ENCODE results near the gene NUTM2A.
"Not testable (repeated sequence)": the region's sequence is repeated elsewhere in the genome, so short reads cannot be mapped to it uniquely, and the experiment has no call there.

NUTM2A gene

DNA sequence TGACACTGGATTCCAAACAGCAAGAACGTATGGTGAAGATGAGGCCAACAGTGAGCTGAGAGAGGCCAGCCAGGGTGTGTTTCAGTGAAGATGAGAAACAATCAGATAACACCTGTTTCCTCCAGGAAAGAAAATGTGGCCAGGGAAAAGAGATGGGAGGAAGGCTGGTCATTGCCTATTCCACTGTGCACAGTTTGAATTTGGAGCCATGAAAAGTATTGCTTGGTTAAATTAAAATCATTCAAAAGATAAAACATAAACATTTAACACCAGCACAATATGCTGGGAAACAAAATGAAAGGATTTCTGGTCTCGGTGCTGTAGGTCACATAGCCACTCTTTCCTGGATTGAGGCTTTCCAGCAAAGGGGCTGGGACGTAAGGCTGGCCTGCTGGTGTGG lies at the start of gene NUTM2A:
NUTM2A (plus strand) TSS at position 301 of the 400 bp plus-strand sequence. CDS start 383 bp downstream, outside the sequence.
- DNase-seq = not testable (repeated sequence)

DNA sequence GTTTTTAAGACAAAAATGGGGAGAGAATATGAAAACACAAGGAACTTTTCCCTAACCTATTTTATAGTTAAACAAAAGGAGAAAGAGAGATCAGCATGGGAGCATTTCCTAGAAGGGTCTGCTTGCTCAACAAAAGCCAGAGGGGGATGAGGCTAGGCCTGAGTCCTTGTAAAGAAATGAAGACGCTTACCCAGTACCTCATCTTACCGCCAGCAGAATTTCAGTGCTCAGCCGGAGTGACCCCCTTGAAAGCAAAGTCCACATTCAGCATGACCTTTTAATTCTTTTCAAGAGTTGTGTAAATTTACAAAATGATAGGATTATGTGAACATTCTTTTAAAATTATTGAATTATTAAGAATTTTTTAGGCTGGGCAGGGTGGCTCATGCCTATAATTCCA lies 47.7 kb upstream of the NUTM2A start:
- not testable (repeated sequence) for DNase-seq

DNA sequence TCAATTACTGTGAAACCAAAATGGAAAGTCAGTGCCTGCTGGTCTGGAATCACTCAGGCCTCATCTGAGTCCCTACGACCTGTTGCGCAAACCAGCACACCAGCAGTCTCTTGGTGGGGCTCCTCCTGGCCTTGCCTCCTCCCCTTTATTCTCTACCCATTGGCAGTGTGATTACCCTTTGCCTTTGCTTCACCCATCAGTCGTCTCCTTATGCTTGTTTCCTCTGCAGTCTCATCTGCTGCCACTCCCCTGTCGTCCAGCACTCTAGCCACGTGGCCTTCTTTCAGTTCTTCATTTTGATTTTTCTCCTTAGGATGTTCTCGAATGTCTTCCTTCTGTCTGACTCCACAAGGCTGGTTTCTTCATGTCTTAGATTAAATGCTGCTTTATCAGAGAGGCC lies 40.8 kb upstream of the NUTM2A start:
- not testable (repeated sequence) for DNase-seq

GRCh38 chr10:87186016-87186415 lies 39.2 kb upstream of the NUTM2A start:
- DNase-seq = not testable (repeated sequence)

DNA sequence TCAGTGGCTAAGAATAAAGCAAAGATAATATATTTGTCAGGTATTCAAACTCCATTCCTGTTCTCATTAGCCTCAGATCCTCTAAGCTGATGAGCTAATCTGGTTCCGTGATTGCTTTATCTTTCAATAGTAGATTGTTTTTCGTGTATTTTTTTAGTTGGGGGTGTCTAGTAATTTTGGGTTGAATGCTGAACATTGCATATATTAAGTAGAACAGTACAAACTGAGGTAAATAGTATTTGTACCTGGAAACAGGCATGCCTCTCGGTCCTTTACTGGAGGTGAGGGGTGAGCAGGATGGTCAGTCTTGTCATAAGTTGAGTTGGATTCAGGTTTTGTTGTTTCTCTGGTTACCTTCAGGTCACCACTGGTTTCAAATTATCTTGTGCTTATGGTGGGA lies 37.7 kb upstream of the NUTM2A start:
- DNase-seq = not testable (repeated sequence)

DNA sequence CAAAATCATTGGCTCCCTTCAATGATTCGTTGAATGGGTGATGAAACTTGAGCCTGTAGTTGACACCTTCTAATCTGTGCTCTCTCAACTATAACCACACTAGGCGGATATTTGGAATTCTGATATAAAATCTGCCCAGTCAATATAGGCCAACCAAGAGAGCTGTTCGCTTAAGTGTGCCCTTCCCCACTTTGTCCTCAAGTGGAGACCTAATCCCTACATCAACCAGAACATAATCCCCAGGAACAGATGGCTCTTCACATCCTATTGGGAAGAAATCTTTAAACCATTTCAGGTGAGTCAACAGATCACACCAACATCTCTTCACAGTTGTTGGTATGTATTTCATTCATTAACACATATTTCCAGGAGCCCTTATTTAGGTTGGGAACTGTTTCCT lies 33.4 kb upstream of the NUTM2A start:
- not testable (repeated sequence) for DNase-seq

- DNase-seq = not testable (repeated sequence)
These were observed 24.3 kb upstream of the NUTM2A start for GRCh38 chr10:87200924-87201323.

DNA sequence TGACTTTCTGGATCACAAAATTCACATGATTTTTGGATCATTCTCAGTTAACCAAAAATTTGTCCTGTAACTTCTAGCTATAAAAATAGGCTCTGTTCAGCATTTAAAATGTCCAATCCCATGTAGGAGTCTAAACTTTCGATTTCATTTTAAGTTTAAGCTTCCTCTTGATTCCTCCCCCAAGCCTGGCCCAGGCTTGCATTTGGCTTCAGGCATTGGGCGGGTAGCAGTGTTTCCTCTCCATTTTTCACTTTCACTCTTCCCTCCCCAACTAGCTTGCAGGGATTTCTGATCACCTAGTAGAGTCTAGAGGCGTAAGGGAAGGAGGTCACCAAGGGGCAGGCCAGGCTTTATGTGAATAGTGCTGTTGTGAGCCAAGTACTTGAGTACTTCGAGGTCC lies 20.4 kb upstream of the NUTM2A start:
- not testable (repeated sequence) for DNase-seq

DNA sequence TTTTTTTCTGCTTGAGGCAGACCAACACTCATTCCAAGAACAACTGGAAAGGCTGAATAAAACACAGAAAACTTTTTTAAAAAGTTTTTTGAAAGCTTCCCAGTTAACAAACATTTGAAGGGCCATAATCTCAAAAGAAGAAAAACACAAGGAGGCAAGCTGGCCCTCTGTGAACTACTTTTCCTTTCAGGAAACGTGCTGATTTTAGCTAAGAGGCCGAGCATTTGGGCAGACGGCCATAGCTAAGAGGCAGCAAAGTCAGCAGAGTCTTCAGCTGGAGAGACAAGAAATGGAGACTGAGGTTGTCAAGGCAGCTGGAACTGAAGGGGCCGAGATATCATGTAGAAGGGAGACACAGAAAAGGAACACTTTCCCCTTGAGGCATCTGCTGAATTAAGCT lies 18.3 kb upstream of the NUTM2A start:
- not testable (repeated sequence) for DNase-seq

DNA sequence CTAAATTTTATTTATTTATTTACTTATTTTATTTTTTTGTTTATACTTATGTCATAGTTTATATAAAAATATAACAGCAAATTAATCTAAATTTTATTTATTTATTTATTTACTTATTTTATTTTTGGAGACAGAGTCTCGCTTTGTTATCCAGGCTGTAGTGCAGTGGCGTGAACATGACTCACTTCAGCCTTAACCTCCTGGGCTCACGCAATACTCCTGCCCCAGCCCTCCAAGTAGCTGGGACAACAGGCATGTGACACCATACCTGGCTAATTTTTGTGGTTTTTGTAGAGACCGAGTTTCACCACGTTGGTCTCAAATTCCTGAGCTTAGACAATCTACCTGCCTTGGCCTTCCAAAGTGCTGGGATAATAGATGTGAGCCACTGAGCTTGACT lies 14.9 kb upstream of the NUTM2A start:
- not testable (repeated sequence) for DNase-seq

DNA sequence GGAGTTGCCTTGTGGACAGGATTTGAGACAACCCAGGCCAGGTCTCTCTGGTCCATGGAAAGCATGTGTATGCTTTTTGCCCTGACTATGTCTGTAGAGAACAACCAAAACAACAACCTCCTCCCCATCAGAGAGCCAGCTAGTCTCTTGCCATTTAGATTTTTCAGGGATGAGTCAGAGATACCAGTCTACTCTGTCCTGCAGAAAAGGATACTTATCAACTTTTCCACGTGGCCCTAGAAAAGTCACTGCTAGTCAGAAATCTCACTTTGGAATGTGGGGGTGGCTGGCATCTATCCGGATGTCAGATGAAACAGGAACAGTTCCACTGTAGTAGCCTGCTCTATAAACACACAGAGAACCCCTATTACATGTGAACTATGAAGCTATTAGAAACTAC lies 13.4 kb upstream of the NUTM2A start:
- DNase-seq = not testable (repeated sequence)

GRCh38 chr10:87213150-87213765 lies 12.0 kb upstream of the NUTM2A start:
- DNase-seq = not testable (repeated sequence)

DNA sequence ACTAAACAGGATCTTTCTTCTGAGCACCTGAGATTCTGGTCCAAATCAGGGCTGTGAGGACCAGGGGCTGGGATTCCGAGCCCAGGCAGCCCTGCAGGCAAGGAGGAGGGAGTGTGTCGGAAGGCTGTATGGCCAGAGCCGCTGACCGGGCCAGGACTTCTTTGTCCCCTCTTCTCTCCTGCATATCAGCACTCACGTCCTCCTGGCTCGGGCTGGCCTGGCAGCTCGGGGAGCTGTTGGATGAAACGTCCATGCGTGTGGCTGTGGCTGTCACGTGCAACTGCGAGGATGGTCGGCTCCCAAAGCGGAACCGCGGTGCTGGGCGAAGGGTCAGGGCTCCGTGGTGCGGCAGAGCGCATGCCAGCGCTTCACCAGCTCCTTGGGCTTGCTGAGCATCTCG lies 11.4 kb upstream of the NUTM2A start:
- DNase-seq = not testable (repeated sequence)

GRCh38 chr10:87216120-87216519 lies 9.1 kb upstream of the NUTM2A start:
- DNase-seq = not testable (repeated sequence)

- DNase-seq = not testable (repeated sequence)
These were observed 5.9 kb upstream of the NUTM2A start for GRCh38 chr10:87219370-87219769.

DNA sequence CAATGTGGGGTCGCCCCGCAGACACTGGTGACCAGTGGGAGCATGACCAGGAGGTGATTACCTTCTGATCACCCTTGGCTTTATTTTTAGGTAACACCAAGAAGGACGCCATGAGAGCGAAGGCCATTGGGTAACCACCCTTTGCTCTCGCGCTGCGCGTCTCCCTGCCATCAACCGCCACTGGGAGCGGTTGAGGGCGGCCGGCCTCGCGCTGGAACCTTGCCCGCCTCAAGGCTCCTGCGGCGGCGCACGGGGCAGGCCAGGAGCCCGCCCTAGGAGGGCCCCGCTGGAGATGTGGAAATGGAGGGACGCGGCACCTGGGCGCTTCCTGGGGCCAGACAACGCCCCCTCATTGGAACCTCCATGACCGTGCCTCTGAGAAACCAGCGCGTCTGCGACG lies 2.5 kb upstream of the NUTM2A start:
- not testable (repeated sequence) for DNase-seq

DNA sequence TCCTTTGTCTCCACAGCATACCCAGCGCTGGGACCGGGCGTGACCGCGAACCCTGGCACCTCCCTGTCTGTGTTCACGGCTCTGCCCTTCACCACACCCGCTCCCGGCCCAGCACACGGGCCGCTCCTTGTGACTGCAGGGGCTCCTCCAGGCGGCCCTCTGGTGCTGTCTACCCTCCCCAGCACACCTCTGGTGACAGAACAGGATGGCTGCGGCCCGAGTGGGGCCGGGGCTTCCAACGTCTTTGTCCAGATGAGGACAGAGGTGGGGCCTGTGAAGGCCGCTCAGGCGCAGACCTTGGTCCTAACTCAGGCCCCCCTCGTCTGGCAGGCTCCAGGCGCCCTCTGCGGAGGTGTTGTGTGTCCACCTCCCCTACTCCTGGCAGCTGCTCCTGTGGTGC lies 3.0 kb downstream of the NUTM2A start:
- DNase-seq = not testable (repeated sequence)

DNA sequence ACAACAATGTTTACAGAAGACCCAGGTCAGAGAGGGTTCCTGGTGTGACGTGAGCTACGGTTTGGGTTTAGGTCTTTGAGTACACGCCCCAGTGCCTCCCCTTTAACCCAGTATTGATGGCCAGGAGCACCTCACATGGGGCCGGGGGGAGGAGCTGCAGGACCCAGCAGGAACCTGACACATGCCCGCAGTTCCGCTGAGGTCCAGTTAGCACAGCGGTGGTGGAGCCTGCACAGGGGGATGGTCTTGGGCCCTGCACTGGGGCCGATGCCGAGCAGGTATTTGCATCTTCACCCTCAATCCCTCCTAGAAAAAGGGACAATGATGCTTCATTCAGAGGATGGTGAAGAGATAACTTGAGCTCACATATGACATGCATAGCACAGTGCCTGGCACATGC lies 4.0 kb downstream of the NUTM2A start:
- not testable (repeated sequence) for DNase-seq

DNA sequence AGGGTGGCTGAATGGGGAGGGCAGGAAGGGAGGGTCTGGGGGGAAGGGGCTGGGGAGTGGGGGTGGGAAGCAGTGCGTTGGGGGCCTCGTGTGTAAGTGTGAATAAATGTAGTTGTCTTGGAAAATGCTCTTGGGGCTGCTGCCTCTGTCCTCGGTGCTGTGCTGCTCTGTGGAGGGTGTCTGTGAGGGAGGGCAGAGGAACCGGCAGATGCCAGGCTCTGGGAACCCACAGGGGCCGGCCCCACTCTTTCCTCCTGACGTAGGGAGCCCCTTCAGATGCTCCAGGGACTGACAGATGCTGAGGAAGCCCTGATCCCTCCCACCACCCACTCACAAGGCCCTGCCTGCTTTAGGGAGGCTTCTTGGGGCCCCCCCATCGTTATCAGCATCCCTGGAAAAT lies 9.6 kb downstream of the NUTM2A start:
- not testable (repeated sequence) for DNase-seq

DNA sequence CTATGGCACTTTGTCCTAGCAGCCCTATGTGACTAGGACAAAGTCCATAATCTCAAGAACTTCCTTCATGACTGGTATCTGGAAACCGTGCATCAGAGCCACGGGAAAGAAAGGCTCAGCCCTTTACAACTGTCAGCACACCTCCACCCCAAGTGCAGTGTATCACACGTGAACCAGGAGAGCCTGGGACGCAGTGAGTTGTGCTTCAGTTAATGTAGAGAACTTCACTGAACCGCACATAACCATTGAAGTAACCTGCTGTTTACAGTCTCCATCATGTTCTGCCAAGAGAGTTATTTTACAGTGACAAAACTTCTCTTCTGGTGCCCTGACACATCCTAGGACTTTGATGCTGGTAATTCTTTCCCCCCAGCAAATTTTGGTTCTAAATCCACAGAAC lies 12.0 kb downstream of the NUTM2A start:
- not testable (repeated sequence) for DNase-seq

DNA sequence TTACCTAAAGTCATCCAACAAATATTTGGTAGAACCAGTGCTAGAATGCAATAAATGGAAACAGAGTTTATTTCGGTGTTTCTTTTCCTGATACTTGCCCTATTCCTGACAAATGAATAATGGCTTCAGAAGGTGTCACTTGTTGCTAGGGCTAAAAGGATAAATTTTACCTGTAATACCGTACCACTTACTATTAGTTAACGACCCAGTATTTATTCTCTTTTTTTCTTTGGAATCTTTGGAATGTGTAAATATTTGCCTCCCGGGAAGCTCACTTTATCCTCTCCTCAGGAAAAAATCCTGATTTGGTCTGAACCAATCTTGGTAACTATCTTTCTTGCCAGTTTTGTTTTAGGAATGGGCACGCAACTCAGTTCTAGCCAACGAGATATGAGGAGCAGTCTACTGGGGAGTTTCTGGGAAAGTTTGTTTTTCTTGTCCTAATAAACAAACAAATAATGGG lies 14.1 kb downstream of the NUTM2A start:
- not testable (repeated sequence) for DNase-seq

DNA sequence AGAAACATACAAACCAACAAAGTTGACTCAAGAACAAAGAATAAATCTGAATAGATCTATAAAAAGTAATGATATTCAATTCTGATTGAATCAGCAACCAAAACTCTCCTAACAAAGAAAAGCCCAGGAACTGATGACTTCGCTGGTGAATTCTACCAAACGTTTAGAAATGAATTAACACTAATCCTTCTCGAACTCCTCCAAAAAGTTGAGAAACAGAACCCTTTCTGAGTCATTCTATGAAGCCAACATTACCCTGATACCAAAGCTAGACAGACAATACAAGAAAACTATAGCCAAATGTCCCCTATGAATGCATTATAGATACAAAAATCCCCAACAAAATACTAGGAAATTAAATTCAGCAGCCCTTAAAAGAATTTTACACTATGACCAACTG lies 16.9 kb downstream of the NUTM2A start:
- DNase-seq = not testable (repeated sequence)

DNA sequence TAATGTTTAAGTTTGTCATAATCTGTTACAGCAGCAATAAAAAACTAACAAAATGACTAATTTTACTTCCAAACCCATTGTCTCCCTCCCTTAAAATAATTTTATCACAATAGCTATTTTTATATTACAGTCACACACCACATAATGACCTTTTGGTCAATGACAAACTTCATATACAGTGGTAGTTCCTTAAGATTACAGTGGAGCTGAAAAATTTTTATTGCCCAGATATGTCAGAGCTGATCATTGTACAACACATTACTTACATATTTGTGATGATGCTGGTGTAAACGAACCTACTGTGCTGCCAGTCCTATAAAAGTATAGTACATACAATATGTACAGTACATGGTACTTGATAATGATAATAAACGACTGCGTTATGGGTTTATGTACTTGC lies 22.1 kb downstream of the NUTM2A start:
- not testable (repeated sequence) for DNase-seq

DNA sequence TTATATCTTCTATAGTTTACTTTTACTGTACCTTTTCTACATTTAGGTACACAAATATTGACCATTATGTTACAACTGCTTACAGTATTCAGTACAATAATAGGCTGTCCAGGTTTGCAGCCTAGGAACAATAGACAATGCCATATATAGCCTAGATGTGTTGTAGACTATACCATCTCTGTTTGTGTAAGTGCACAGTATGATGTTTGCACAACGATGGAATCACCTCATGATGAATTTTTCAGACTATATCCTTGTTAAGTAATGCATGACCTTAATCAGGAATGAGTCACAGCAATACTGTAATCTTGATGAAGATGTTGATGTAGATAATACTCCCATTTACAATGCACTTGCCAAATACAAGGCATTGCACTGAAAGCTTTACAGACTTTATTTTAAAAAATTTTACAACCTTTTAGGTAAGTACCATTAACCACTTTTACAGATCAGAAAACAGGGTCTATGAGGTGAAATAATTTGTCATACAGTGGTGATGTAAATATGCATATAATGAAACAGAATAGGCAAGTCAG lies 23.6 kb downstream of the NUTM2A start:
- not testable (repeated sequence) for DNase-seq

All from NCI-H526 (cell line).